Measurements from ENCODE around the gene IGFBP7.

IGFBP7 gene

GRCh38 chr4:57158221-57158620, 48.0 kb upstream of the IGFBP7 start:
- no peaks in the 10 kb centered on the region for H3K9me3 ChIP-seq (ENCODE audit: insufficient read depth, low read depth, low read length)
- no peaks in the 10 kb centered on the region for H3K36me3 ChIP-seq (ENCODE audit: insufficient read depth, low read length)
- H3K4me3 ChIP-seq (ENCODE audit: low read length, poor library complexity, severe bottlenecking): no peak overlapping the region
- no peak overlapping the region for H3K9ac ChIP-seq (ENCODE audit: low read depth, low read length, poor library complexity, severe bottlenecking)
- H3F3A ChIP-seq (ENCODE audit: low read depth): no peaks in the 10 kb centered on the region
- H4K20me1 ChIP-seq (ENCODE audit: insufficient read depth, low read length, poor library complexity, severe bottlenecking): no peaks in the 10 kb centered on the region
- H3K27me3 ChIP-seq (ENCODE audit: insufficient read depth, low read length, poor library complexity, severe bottlenecking): no peaks in the 10 kb centered on the region
- H3K79me2 ChIP-seq (ENCODE audit: insufficient read depth, low read length): no peaks in the 10 kb centered on the region
- peaks cover 45% of the 10 kb centered on the region for H3K4me1 ChIP-seq (ENCODE audit: insufficient read depth, low read length, poor library complexity, severe bottlenecking)
- H2AFZ ChIP-seq (ENCODE audit: low read length): no peak overlapping the region
- no peak for TF ChIP-seq EZH2phosphoT487 (IDR thresholded peaks at IDR 0.05; ENCODE audit: borderline replicate concordance)
- TF ChIP-seq CTCF (conservative IDR thresholded peaks at IDR 0.05; ENCODE audit: low read length): peak; percentile 22
- no peaks in the 10 kb centered on the region for H3K9me2 ChIP-seq (replicated peaks; ENCODE audit: low read depth, low read length)
- no peak overlapping the region for H3K4me2 ChIP-seq (ENCODE audit: low read depth, low read length, poor library complexity, severe bottlenecking)

GRCh38 chr4:57157596-57158137, 47.5 kb upstream of the IGFBP7 start:
- H3K9me2 ChIP-seq (replicated peaks; ENCODE audit: low read depth, low read length): no peaks in the 10 kb centered on the region
- peak overlapping the region; percentile 32; the same call in 1 of the 2 replicates for H2AFZ ChIP-seq (ENCODE audit: low read length)
- no peaks in the 10 kb centered on the region for H3K9me3 ChIP-seq (ENCODE audit: insufficient read depth, low read depth, low read length)
- H4K20me1 ChIP-seq (ENCODE audit: insufficient read depth, low read length, poor library complexity, severe bottlenecking): no peaks in the 10 kb centered on the region
- no peak overlapping the region for H3K9ac ChIP-seq (ENCODE audit: low read depth, low read length, poor library complexity, severe bottlenecking)
- H3K4me3 ChIP-seq (ENCODE audit: low read length, poor library complexity, severe bottlenecking): no peak overlapping the region
- TF ChIP-seq CTCF (conservative IDR thresholded peaks at IDR 0.05; ENCODE audit: low read length): no peak
- TF ChIP-seq EZH2phosphoT487 (IDR thresholded peaks at IDR 0.05; ENCODE audit: borderline replicate concordance): no peak
- H3K4me2 ChIP-seq (ENCODE audit: low read depth, low read length, poor library complexity, severe bottlenecking): peak overlapping the region; percentile 5
- peaks cover 46% of the 10 kb centered on the region for H3K4me1 ChIP-seq (ENCODE audit: insufficient read depth, low read length, poor library complexity, severe bottlenecking)
- H3F3A ChIP-seq (ENCODE audit: low read depth): no peaks in the 10 kb centered on the region
- H3K36me3 ChIP-seq (ENCODE audit: insufficient read depth, low read length): no peaks in the 10 kb centered on the region
- H3K79me2 ChIP-seq (ENCODE audit: insufficient read depth, low read length): no peaks in the 10 kb centered on the region
- no peaks in the 10 kb centered on the region for H3K27me3 ChIP-seq (ENCODE audit: insufficient read depth, low read length, poor library complexity, severe bottlenecking)

- Histone ChIP-seq H3K36me3 (ENCODE audit: insufficient read depth, low read length) (no peaks in the 10 kb centered on the region), H3K9me2 (replicated peaks; ENCODE audit: low read depth, low read length) (no peaks in the 10 kb centered on the region), H3F3A (ENCODE audit: low read depth) (no peaks in the 10 kb centered on the region), H3K79me2 (ENCODE audit: insufficient read depth, low read length) (no peaks in the 10 kb centered on the region), H3K27me3 (ENCODE audit: insufficient read depth, low read length, poor library complexity, severe bottlenecking) (no peaks in the 10 kb centered on the region), H3K4me3 (ENCODE audit: low read length, poor library complexity, severe bottlenecking) (no peak overlapping the region), H3K4me1 (ENCODE audit: insufficient read depth, low read length, poor library complexity, severe bottlenecking) (peaks cover 46% of the 10 kb centered on the region), H3K9me3 (ENCODE audit: insufficient read depth, low read depth, low read length) (no peaks in the 10 kb centered on the region), H4K20me1 (ENCODE audit: insufficient read depth, low read length, poor library complexity, severe bottlenecking) (no peaks in the 10 kb centered on the region), H3K4me2 (ENCODE audit: low read depth, low read length, poor library complexity, severe bottlenecking) (peak overlapping the region; percentile 5), H2AFZ (ENCODE audit: low read length) (no peak overlapping the region), H3K9ac (ENCODE audit: low read depth, low read length, poor library complexity, severe bottlenecking) (peak overlapping the region; percentile 7)
- no peak for TF ChIP-seq EZH2phosphoT487 (IDR thresholded peaks at IDR 0.05; ENCODE audit: borderline replicate concordance)
- no peak for TF ChIP-seq CTCF (conservative IDR thresholded peaks at IDR 0.05; ENCODE audit: low read length)
Measured at GRCh38 chr4:57156242-57156990, 46.2 kb upstream of the IGFBP7 start.
